Neutrophil (primary cell): ENCODE data around the gene GALNT7.

ENCODE experiments used
- H3K27ac ChIP-seq: fragments of 200-600 bp; sonication (generic); 2 replicates; pipeline ENCODE4 v1.5.1; 2016; ENCODE audit warnings: mild to moderate bottlenecking, moderate library complexity
- H3K27me3 ChIP-seq: fragments of 200-600 bp; sonication (generic); 2 replicates; pipeline ENCODE4 v1.6.0; 2016; ENCODE audit warnings: mild to moderate bottlenecking
- H3K36me3 ChIP-seq: fragments of 200-600 bp; sonication (generic); 2 replicates; pipeline ENCODE4 v1.5.1; 2017
- H3K4me1 ChIP-seq, 2 experiments: fragments of 200-600 bp in 1 of 2; sonication (generic) in 1 of 2; 1 replicate in 1 of 2; 2 replicates in 1 of 2; pipeline versions ENCODE4 v1.5.1 to v1.6.1; 2013 to 2016; ENCODE audit warnings: low read depth in 1 of 2, low read length in 1 of 2, mild to moderate bottlenecking in 1 of 2, moderate library complexity in 1 of 2; ENCODE audit not compliant: control insufficient read depth in 1 of 2, insufficient read depth in 1 of 2
- H3K4me3 ChIP-seq, 2 experiments: fragments of 200-600 bp in 1 of 2; sonication (generic) in 1 of 2; 1 replicate in 1 of 2; 2 replicates in 1 of 2; pipeline ENCODE4 v1.5.1; 2013 to 2016; ENCODE audit warnings: low read depth in 1 of 2, low read length in 1 of 2, mild to moderate bottlenecking in 1 of 2, moderate library complexity in 1 of 2
- H3K9me3 ChIP-seq: fragments of 200-600 bp; sonication (generic); 2 replicates; pipeline ENCODE4 v1.5.1; 2016
- TF ChIP-seq, protein P1 (sequence below): fragments of 200-600 bp; sonication (generic); IDR thresholded peaks from 2 replicates; pipeline ENCODE4 v1.5.1; 2016; ENCODE audit warnings: antibody characterized with exemption

GALNT7 gene

DNA sequence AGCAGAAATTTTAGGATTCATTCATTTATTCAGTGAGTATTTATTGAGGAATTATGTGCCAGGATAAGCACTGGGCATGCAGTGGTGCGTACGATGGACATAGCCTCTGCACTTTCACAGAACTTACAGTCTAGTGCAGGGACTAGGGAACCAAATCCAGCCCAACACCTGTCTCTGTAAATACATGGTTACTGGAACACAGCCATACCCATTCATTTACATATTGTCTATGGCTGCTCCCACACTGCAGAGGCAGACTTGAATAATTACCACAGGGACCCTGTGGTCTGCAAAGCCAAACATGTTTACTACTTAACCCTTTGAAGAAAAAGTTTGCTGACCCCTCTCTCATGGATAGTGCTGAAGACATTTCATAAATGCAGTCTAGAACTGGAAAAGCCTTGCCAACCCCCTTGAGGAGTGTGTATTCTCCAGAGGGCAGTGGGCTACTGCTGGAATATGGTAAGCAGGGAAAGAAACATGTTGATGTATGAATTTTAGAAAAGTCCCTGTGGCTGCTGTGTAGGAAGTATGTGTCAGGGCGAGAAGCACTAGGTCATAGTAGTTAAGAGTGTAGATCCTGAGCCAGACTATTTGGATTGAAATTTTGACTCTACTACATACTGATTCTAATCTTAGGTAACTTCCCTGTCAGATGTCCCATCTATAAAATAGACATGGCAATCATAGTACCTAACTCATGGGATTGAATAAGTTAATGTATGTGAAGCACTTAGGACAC lies 75.5 kb downstream of the GALNT7 start:
- Histone ChIP-seq H3K27ac (no peak overlapping the region), H3K4me1 (peaks cover 0 to 6% of the 10 kb centered on the region in 2 experiments), H3K4me3 (no peak overlapping the region), H3K27me3 (no peaks in the 10 kb centered on the region), H3K9me3 (no peaks in the 10 kb centered on the region), H3K36me3 (peaks cover 8% of the 10 kb centered on the region)
- TF ChIP-seq, protein P1, sequence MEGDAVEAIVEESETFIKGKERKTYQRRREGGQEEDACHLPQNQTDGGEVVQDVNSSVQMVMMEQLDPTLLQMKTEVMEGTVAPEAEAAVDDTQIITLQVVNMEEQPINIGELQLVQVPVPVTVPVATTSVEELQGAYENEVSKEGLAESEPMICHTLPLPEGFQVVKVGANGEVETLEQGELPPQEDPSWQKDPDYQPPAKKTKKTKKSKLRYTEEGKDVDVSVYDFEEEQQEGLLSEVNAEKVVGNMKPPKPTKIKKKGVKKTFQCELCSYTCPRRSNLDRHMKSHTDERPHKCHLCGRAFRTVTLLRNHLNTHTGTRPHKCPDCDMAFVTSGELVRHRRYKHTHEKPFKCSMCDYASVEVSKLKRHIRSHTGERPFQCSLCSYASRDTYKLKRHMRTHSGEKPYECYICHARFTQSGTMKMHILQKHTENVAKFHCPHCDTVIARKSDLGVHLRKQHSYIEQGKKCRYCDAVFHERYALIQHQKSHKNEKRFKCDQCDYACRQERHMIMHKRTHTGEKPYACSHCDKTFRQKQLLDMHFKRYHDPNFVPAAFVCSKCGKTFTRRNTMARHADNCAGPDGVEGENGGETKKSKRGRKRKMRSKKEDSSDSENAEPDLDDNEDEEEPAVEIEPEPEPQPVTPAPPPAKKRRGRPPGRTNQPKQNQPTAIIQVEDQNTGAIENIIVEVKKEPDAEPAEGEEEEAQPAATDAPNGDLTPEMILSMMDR: no peak

DNA sequence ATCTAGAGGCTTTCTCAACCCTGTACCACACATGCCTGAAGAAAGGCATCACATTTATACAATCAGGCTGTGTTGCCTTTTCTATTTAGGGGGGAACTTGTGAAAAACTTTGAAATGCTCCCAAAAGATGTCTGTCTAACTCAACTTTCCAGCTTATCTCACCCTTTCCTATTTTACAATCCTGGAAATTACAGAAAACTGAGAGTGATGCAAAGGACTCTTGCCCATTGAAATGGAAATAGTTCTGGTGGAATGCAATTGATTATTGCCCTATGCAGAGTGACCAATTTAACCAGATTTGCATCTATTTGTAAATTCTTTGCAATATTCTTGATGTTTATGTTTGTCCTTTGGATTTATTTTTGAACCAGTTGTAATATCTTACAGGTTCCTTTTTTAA lies 77.3 kb downstream of the GALNT7 start:
- Histone ChIP-seq H3K36me3 (peaks cover 11% of the 10 kb centered on the region), H3K4me3 (no peak overlapping the region), H3K27me3 (no peaks in the 10 kb centered on the region), H3K27ac (no peak overlapping the region), H3K4me1 (peaks cover 0 to 6% of the 10 kb centered on the region in 2 experiments), H3K9me3 (no peaks in the 10 kb centered on the region)
- TF ChIP-seq, protein P1: no peak

DNA sequence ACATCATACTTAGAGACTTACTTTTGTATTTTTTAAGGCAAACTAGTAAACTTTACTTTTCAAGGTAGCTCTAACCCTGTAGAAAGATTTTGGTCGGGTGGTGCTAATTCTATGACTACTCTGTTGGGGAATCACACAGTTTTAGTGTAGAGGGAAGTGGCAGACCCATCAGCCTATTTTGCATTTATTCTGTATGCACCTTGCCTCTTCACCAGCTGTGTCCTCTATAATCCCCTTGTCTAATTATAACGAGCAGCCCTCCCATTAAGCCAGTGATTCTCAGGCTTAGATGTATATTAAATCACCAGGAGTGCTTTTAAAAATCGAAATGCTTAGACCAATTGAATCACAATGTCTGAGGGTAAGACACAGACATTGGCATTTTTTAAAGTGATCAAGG lies 78.1 kb downstream of the GALNT7 start:
- Histone ChIP-seq H3K4me1 (peaks cover 0 to 6% of the 10 kb centered on the region in 2 experiments), H3K27me3 (no peaks in the 10 kb centered on the region), H3K4me3 (no peak overlapping the region), H3K27ac (no peak overlapping the region), H3K9me3 (no peaks in the 10 kb centered on the region), H3K36me3 (peaks cover 11% of the 10 kb centered on the region)
- TF ChIP-seq, protein P1: no peak

- H3K36me3 ChIP-seq: peaks cover 15% of the 10 kb centered on the region
- H3K27me3 ChIP-seq: no peaks in the 10 kb centered on the region
- TF ChIP-seq, protein P1: no peak
- H3K4me3 ChIP-seq: no peak overlapping the region
- H3K4me1 ChIP-seq: peaks cover 0 to 6% of the 10 kb centered on the region in 2 experiments
- no peaks in the 10 kb centered on the region for H3K9me3 ChIP-seq
- no peak overlapping the region for H3K27ac ChIP-seq
Observed at GRCh38 chr4:173247321-173247720, 78.7 kb downstream of the GALNT7 start.

- Histone ChIP-seq H3K36me3 (peaks cover 15% of the 10 kb centered on the region), H3K27ac (no peak overlapping the region), H3K9me3 (no peaks in the 10 kb centered on the region), H3K4me3 (no peak overlapping the region), H3K4me1 (peaks cover 0 to 6% of the 10 kb centered on the region in 2 experiments), H3K27me3 (no peaks in the 10 kb centered on the region)
- TF ChIP-seq, protein P1: no peak
Observed at GRCh38 chr4:173248690-173249089, 80.1 kb downstream of the GALNT7 start.
